Panc1 (cell line): ENCODE measurements around the gene MAD1L1. TPM values are rescaled to one million over a fixed set of nuclear protein-coding genes. Genes with fewer than 3 reads are reported as not detected.

Experiments used
- ATAC-seq: fragments of 200-7000 bp; cut with Tn5 transposase; 2 replicates; pipeline ENCODE4 v1.9.1; 2020; ENCODE audit warnings: mild to moderate bottlenecking, moderate library complexity
- BruUV-seq: library from RNA; stranded (reverse); fragments of 400-500 nt; replicated peaks from 2 replicates; lab custom pipeline; 2021; lab: Mats Ljungman, UMichigan
- CTCF ChIA-PET: fragments of 300-600 bp; sonication (Branson Sonifier 250); formaldehyde crosslinking; loops from one replicate; lab custom pipeline; 2022; ENCODE audit warnings: antibody characterized with exemption; lab: Charles Lee
- POLR2A ChIA-PET: fragments of 300-600 bp; sonication (Branson Sonifier 250); formaldehyde crosslinking; loops from one replicate; lab custom pipeline; 2022; ENCODE audit warnings: antibody characterized with exemption; lab: Charles Lee
- DNase-seq: peaks from one replicate; pipeline ENCODE4 v3.0.0-alpha.2; 2010; ENCODE audit warnings: low read depth, low spot score
- H3K27ac ChIP-seq: 2 replicates; pipeline ENCODE4 v1.5.1; 2011; ENCODE audit warnings: mild to moderate bottlenecking, low read length, inconsistent platforms
- H3K27me3 ChIP-seq: fragments of 200-500 bp; sonication (Bioruptor generic); 2 replicates; pipeline ENCODE4 v1.6.0; 2014; ENCODE audit warnings: low read length, inconsistent platforms; ENCODE audit not compliant: control insufficient read depth, insufficient read depth
- H3K36me3 ChIP-seq: fragments of 200-500 bp; sonication (Bioruptor generic); 2 replicates; pipeline ENCODE4 v1.5.1; 2014; ENCODE audit warnings: inconsistent platforms, mild to moderate bottlenecking, low read length, moderate library complexity; ENCODE audit not compliant: control insufficient read depth, insufficient read depth
- H3K4me1 ChIP-seq: 2 replicates; pipeline ENCODE4 v1.5.1; 2011; ENCODE audit warnings: inconsistent platforms, mild to moderate bottlenecking, low read length, moderate library complexity; ENCODE audit not compliant: control insufficient read depth, insufficient read depth
- H3K4me3 ChIP-seq, 2 experiments: 2 replicates each; pipeline ENCODE4 v1.5.1; 2011 to 2012; ENCODE audit warnings: low read depth in 2 of 2, low read length in 2 of 2, mild to moderate bottlenecking in 2 of 2, inconsistent platforms in 1 of 2, moderate library complexity in 1 of 2
- H3K9me3 ChIP-seq: fragments of 200-500 bp; sonication (Bioruptor generic); 2 replicates; pipeline ENCODE4 v1.5.1; 2014; ENCODE audit warnings: low read depth, mild to moderate bottlenecking, inconsistent platforms, low read length, moderate library complexity; ENCODE audit not compliant: control insufficient read depth, insufficient read depth
- CTCF ChIP-seq: fragments of 450-650 bp; IDR thresholded peaks from 2 replicates; pipeline ENCODE4 v1.5.1; 2017; ENCODE audit warnings: mild to moderate bottlenecking
- POLR2AphosphoS5 ChIP-seq: IDR thresholded peaks from 2 replicates; pipeline ENCODE4 v1.6.1; 2012; ENCODE audit warnings: mild to moderate bottlenecking, low read depth, low read length, moderate library complexity
- REST ChIP-seq, 2 experiments: IDR thresholded peaks; 2 replicates each; pipeline ENCODE4 v1.6.1; 2011 to 2012; ENCODE audit warnings: low read depth in 2 of 2, control low read depth in 1 of 2, low read length in 1 of 2, mild to moderate bottlenecking in 1 of 2, moderate library complexity in 1 of 2; ENCODE audit not compliant: insufficient read depth in 1 of 2
- SIN3A ChIP-seq: IDR thresholded peaks from 2 replicates; pipeline ENCODE4 v1.6.1; 2012; ENCODE audit warnings: low read depth, mild to moderate bottlenecking, low read length, moderate library complexity, borderline replicate concordance; ENCODE audit not compliant: insufficient read depth
- TCF7L2 ChIP-seq: IDR thresholded peaks from 2 replicates; pipeline ENCODE4 v1.6.1; 2011; ENCODE audit warnings: mild to moderate bottlenecking, low read depth, low read length, inconsistent platforms
- in situ Hi-C: cut with HindIII; loops from 2 replicates; pipeline ENCODE4 v1.10.0; 2016; ENCODE audit warnings: low sequenced_read_pairs, low pct_unique_long_range_greater_than_20kb
- intact Hi-C: fragments of 100-400 bp; cut with micrococcal nuclease; formaldehyde crosslinking; loops from one replicate; pipeline ENCODE4 v1.10.0; 2022; ENCODE audit not compliant: unreplicated experiment
- total RNA-seq: library from RNA; stranded (reverse); gene quantifications from one replicate; pipeline ENCODE4 v1.2.1, GENCODE V29; 2021; ENCODE audit not compliant: unreplicated experiment

MAD1L1 gene
- total RNA-seq, 1 experiment from 2014 or later, result 70.8 TPM

DNA sequence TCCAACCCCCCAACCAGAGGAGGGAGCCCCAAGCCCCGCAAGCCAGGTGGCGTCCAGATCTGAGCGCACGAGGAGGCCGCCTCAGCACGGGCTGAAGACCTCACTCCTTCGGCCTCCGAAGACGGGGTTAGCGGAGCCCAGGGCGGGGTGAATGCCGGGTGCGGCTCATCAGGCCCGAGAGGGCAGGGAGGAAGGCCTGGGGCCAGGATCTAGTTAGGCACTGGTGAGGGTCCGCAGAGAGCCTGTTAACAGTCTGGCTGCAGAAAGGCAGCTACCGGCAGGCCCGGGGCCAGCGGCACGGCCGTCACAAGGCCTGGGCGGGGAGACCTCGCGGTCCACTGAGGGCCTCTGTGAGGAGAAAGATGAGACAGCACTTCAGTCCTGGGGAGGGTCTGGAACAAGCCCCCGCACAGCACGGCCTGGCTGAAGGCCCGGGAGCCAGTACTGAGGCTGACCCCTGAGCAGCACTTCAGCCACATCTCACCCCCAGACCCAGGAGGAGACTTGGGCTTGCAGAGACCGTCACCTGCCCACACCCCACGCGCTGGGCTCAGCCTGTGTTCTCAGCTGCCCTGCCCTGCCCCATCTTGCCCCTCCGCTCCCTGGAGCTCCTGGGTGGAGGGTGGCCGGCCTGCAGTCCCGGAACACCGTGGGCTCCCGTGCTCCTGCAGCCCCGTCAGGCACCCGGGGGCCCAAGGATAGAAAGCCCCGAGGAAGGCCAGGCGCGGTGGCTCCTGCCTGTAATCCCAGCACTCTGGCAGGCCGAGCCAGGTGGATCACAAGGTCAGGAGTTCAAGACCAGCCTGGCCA, 369.4 kb downstream of the MAD1L1 start:
- ATAC-seq (peak; percentile 9; the same call in 1 of the 2 replicates), DNase-seq (no peak)
- POLR2A ChIA-PET, result no interaction called here
- no peak for TF ChIP-seq CTCF
- no peak for TF ChIP-seq TCF7L2
- TF ChIP-seq REST (IDR thresholded peaks at IDR 0.05; ENCODE audit: insufficient read depth in 1 of 2, low read depth in 2 of 2, low read length in 1 of 2), result no peak
- TF ChIP-seq POLR2AphosphoS5, result no peak
- TF ChIP-seq SIN3A, result no peak
- Histone ChIP-seq H3K4me3 (no peak overlapping the region), H3K9me3 (no peaks in the 10 kb centered on the region), H3K4me1 (0 out of 2 replicates have a peak, but pooled peaks cover 3% of the 10 kb centered on the region), H3K27ac (no peak overlapping the region), H3K36me3 (no peaks in the 10 kb centered on the region), H3K27me3 (no peaks in the 10 kb centered on the region)
- BruUV-seq, result no TSS peak
- in situ Hi-C loops, result no loop called here
- CTCF ChIA-PET, result no interaction called here
- intact Hi-C loops, result no loop called here

- DNase-seq, result no peak
- in situ Hi-C loops, result no loop called here
- TF ChIP-seq CTCF, result no peak
- TF ChIP-seq SIN3A, result no peak
- no peak for TF ChIP-seq TCF7L2
- no peak for TF ChIP-seq REST (IDR thresholded peaks at IDR 0.05; ENCODE audit: insufficient read depth in 1 of 2, low read depth in 2 of 2, low read length in 1 of 2)
- TF ChIP-seq POLR2AphosphoS5, result no peak
- ChIA-PET CTCF (no interaction called here), POLR2A (interaction anchor here (0.5 kb wide), 1 partner anchor 65 kb away, joined by 4 read pairs; no protein-coding TSS in a partner anchor)
- no TSS peak for BruUV-seq
- Histone ChIP-seq H3K4me1 (0 out of 2 replicates have a peak, but pooled peaks cover 3% of the 10 kb centered on the region), H3K27me3 (no peaks in the 10 kb centered on the region), H3K9me3 (no peaks in the 10 kb centered on the region), H3K36me3 (no peaks in the 10 kb centered on the region), H3K27ac (no peak overlapping the region), H3K4me3 (no peak overlapping the region)
- intact Hi-C loops, result no loop called here
- ATAC-seq, result no peak
These were observed 370.2 kb downstream of the MAD1L1 start for GRCh38 chr7:1862560-1862959.
